NCI-H2107 (cell line): ENCODE measurements around the gene UNC13C.

Experiments
- DNase-seq: peaks from one replicate; lab custom pipeline; 2025; lab: John Stamatoyannopoulos, UW

The UNC13C gene

GRCh38 chr15:54482251-54482650, 504.0 kb downstream of the UNC13C start:
- no peak for DNase-seq

GRCh38 chr15:54500330-54500729, 522.1 kb downstream of the UNC13C start:
- no peak for DNase-seq

- no peak for DNase-seq
These were observed 524.3 kb downstream of the UNC13C start for GRCh38 chr15:54502416-54503075.

- DNase-seq: no peak
These were observed 526.5 kb downstream of the UNC13C start for GRCh38 chr15:54504695-54505094.

- no peak for DNase-seq
These were observed 528.8 kb downstream of the UNC13C start for GRCh38 chr15:54506977-54507524.

- no peak for DNase-seq
These were observed 536.4 kb downstream of the UNC13C start for GRCh38 chr15:54514601-54515000.

- DNase-seq: no peak
These were observed 537.7 kb downstream of the UNC13C start for GRCh38 chr15:54515664-54516582.

GRCh38 chr15:54517366-54517765, 539.1 kb downstream of the UNC13C start:
- DNase-seq: no peak

GRCh38 chr15:54518156-54518882, 540.1 kb downstream of the UNC13C start:
- no peak for DNase-seq

- DNase-seq: no peak
These were observed 541.3 kb downstream of the UNC13C start for GRCh38 chr15:54519577-54519976.

GRCh38 chr15:54520616-54521015, 542.4 kb downstream of the UNC13C start:
- DNase-seq: no peak

- DNase-seq: no peak
These were observed 543.0 kb downstream of the UNC13C start for GRCh38 chr15:54521206-54521605.

GRCh38 chr15:54528021-54528420, 549.8 kb downstream of the UNC13C start:
- no peak for DNase-seq

- DNase-seq: no peak
These were observed 562.5 kb downstream of the UNC13C start for GRCh38 chr15:54540721-54541120.

GRCh38 chr15:54547491-54547890, 569.2 kb downstream of the UNC13C start:
- DNase-seq: no peak

- no peak for DNase-seq
These were observed 572.7 kb downstream of the UNC13C start for GRCh38 chr15:54550954-54551353.

- no peak for DNase-seq
These were observed 578.0 kb downstream of the UNC13C start for GRCh38 chr15:54556231-54556630.

GRCh38 chr15:54559405-54560069, 581.3 kb downstream of the UNC13C start:
- no peak for DNase-seq

- DNase-seq: no peak
These were observed 582.2 kb downstream of the UNC13C start for GRCh38 chr15:54560417-54560816.

- DNase-seq: no peak
These were observed 585.9 kb downstream of the UNC13C start for GRCh38 chr15:54564166-54564565.

GRCh38 chr15:54566654-54567053, 588.4 kb downstream of the UNC13C start:
- DNase-seq: no peak
